HepG2 (cell line): Measurements from ENCODE around the gene GRM5. TPM values are rescaled to one million over a fixed set of nuclear protein-coding genes. Genes with fewer than 3 reads are reported as not detected.

ENCODE experiments used
- AHR ChIP-seq: IDR thresholded peaks from 2 replicates; pipeline ENCODE4 v1.6.1; 2018; ENCODE audit warnings: missing genetic modification reagents, missing compliant biosample characterization
- MAF1 ChIP-seq: sonication (generic); formaldehyde crosslinking; IDR thresholded peaks from 2 replicates; pipeline ENCODE4 v1.5.0; 2020; ENCODE audit warnings: missing genetic modification reagents, borderline replicate concordance
- NFRKB ChIP-seq: fragments of 450-650 bp; IDR thresholded peaks from 2 replicates; pipeline ENCODE4 v1.6.1; 2017
- SAFB2 ChIP-seq: sonication (generic); formaldehyde crosslinking; IDR thresholded peaks from 2 replicates; pipeline ENCODE4 v1.5.1; 2020; ENCODE audit warnings: missing genetic modification reagents, low read depth, mild to moderate bottlenecking, borderline replicate concordance
- TGIF2 ChIP-seq: IDR thresholded peaks from 2 replicates; pipeline ENCODE4 v1.6.1; 2016; ENCODE audit warnings: control low read depth, missing compliant biosample characterization
- TMF1 ChIP-seq: sonication (generic); formaldehyde crosslinking; IDR thresholded peaks from 2 replicates; pipeline ENCODE4 v1.8.1; 2022; ENCODE audit warnings: low read depth, missing genetic modification reagents
- YY1 ChIP-seq: IDR thresholded peaks from 2 replicates; pipeline ENCODE4 v1.6.1; 2011; ENCODE audit warnings: low read length, low read depth, moderate library complexity, mild to moderate bottlenecking; ENCODE audit not compliant: insufficient read depth, insufficient replicate concordance
- ZNF383 ChIP-seq: sonication (generic); formaldehyde crosslinking; IDR thresholded peaks from 2 replicates; pipeline ENCODE4 v1.4.0; 2020; ENCODE audit warnings: missing genetic modification reagents, mild to moderate bottlenecking, borderline replicate concordance
- ZNF44 ChIP-seq: sonication (generic); formaldehyde crosslinking; IDR thresholded peaks from 2 replicates; pipeline ENCODE4 v1.5.1; 2020; ENCODE audit warnings: mild to moderate bottlenecking, missing genetic modification reagents
- ZNF441 ChIP-seq: sonication (generic); formaldehyde crosslinking; IDR thresholded peaks from 2 replicates; pipeline ENCODE4 v1.7.0; 2021; ENCODE audit warnings: missing genetic modification reagents, borderline replicate concordance
- ZNF629 ChIP-seq: sonication (generic); formaldehyde crosslinking; conservative IDR thresholded peaks from 2 replicates; pipeline ENCODE4 v1.5.0; 2020; ENCODE audit warnings: missing genetic modification reagents
- ZNF761 ChIP-seq: sonication (generic); formaldehyde crosslinking; conservative IDR thresholded peaks from 2 replicates; pipeline ENCODE4 v1.4.0; 2020; ENCODE audit warnings: mild to moderate bottlenecking, missing genetic modification reagents
- ZNF792 ChIP-seq: IDR thresholded peaks from 2 replicates; pipeline ENCODE4 v1.6.1; 2016
- ZNF891 ChIP-seq: sonication (generic); formaldehyde crosslinking; IDR thresholded peaks from 2 replicates; pipeline ENCODE4 v1.5.0; 2020; ENCODE audit warnings: mild to moderate bottlenecking, missing genetic modification reagents
- polyA plus RNA-seq, 8 experiments: library from polyadenylated mRNA; depleted of rRNA in 3 of 8; stranded (reverse) in 7 of 8; unstranded in 1 of 8; fragments of >200 nt; fragmentation: Illumina TruSeq in 4 of 8; extraction: Trizol in 4 of 8; gene quantifications; 2 replicates each; pipeline versions ENCODE4 v1.2.1 to v1.2.3, GENCODE V29; 2011 to 2016; ENCODE audit warnings: low read depth in 4 of 8, missing spikeins in 1 of 8, mixed read lengths in 1 of 8; ENCODE audit not compliant: insufficient read depth in 1 of 8
- total RNA-seq, 5 experiments: library from RNA; depleted of rRNA; stranded (reverse); fragments of >200 nt; fragmentation: Illumina TruSeq; extraction: Trizol; gene quantifications; 2 replicates each; pipeline ENCODE4 v1.2.3, GENCODE V29; 2016; ENCODE audit warnings: low read depth in 1 of 5
- TF ChIP-seq, protein P1 (sequence below): sonication (generic); formaldehyde crosslinking; IDR thresholded peaks from 2 replicates; pipeline ENCODE4 v1.5.0; 2020; ENCODE audit warnings: mild to moderate bottlenecking, missing genetic modification reagents, borderline replicate concordance
- TF ChIP-seq, protein P2 (sequence below): IDR thresholded peaks from 2 replicates; pipeline ENCODE4 v1.6.1; 2016; ENCODE audit warnings: missing compliant biosample characterization, missing genetic modification reagents, borderline replicate concordance

GRM5 gene
- total and polyA plus RNA-seq, 2 of the 13 experiments (the other 11 are each of a cell fraction or from before 2014, with no cell fraction given), result not detected

DNA sequence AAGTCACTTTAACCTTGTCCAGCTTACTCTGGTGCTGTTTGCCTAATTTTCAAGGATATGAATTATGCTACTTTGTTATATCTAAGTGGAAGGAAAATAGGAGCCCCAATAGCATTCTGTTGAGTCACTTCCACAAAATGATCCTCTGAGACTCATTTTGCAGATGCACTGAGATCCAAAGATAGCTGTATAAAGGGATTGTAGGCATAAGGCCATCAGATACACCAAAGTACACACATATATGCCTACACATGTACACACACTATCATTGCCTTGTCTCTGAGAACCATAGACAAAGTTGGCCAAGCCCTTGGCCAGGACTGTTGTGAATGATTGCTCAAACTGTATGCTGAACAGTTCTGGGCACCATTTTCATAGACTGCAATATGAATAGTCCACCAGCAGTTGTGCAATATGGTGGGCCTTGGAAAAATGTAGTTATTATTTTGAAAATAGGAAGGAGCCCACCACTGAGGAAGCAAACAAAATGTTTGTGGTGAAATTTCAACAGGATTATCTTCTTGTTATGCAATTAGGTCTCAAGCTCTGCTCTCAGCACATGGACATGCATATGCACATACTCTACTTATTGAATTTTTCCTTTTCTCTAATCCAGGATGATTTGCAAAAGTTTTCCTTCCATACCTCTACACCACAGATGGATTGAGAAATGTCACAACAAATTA is 542.3 kb downstream of the GRM5 start (continued):
- TF ChIP-seq, protein P1, sequence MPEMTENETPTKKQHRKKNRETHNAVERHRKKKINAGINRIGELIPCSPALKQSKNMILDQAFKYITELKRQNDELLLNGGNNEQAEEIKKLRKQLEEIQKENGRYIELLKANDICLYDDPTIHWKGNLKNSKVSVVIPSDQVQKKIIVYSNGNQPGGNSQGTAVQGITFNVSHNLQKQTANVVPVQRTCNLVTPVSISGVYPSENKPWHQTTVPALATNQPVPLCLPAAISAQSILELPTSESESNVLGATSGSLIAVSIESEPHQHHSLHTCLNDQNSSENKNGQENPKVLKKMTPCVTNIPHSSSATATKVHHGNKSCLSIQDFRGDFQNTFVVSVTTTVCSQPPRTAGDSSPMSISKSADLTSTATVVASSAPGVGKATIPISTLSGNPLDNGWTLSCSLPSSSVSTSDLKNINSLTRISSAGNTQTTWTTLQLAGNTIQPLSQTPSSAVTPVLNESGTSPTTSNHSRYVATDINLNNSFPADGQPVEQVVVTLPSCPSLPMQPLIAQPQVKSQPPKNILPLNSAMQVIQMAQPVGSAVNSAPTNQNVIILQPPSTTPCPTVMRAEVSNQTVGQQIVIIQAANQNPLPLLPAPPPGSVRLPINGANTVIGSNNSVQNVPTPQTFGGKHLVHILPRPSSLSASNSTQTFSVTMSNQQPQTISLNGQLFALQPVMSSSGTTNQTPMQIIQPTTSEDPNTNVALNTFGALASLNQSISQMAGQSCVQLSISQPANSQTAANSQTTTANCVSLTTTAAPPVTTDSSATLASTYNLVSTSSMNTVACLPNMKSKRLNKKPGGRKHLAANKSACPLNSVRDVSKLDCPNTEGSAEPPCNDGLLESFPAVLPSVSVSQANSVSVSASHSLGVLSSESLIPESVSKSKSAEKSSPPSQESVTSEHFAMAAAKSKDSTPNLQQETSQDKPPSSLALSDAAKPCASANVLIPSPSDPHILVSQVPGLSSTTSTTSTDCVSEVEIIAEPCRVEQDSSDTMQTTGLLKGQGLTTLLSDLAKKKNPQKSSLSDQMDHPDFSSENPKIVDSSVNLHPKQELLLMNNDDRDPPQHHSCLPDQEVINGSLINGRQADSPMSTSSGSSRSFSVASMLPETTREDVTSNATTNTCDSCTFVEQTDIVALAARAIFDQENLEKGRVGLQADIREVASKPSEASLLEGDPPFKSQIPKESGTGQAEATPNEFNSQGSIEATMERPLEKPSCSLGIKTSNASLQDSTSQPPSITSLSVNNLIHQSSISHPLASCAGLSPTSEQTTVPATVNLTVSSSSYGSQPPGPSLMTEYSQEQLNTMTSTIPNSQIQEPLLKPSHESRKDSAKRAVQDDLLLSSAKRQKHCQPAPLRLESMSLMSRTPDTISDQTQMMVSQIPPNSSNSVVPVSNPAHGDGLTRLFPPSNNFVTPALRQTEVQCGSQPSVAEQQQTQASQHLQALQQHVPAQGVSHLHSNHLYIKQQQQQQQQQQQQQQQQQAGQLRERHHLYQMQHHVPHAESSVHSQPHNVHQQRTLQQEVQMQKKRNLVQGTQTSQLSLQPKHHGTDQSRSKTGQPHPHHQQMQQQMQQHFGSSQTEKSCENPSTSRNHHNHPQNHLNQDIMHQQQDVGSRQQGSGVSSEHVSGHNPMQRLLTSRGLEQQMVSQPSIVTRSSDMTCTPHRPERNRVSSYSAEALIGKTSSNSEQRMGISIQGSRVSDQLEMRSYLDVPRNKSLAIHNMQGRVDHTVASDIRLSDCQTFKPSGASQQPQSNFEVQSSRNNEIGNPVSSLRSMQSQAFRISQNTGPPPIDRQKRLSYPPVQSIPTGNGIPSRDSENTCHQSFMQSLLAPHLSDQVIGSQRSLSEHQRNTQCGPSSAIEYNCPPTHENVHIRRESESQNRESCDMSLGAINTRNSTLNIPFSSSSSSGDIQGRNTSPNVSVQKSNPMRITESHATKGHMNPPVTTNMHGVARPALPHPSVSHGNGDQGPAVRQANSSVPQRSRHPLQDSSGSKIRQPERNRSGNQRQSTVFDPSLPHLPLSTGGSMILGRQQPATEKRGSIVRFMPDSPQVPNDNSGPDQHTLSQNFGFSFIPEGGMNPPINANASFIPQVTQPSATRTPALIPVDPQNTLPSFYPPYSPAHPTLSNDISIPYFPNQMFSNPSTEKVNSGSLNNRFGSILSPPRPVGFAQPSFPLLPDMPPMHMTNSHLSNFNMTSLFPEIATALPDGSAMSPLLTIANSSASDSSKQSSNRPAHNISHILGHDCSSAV (CRISPR knock-in tag), result no peak
- no peak for TF ChIP-seq ZNF891
- no peak for TF ChIP-seq ZNF44 (CRISPR knock-in tag)
- TF ChIP-seq TMF1 (CRISPR knock-in tag), result no peak
- no peak for TF ChIP-seq MAF1 (CRISPR knock-in tag)
- no peak for TF ChIP-seq TGIF2
- TF ChIP-seq SAFB2 (CRISPR knock-in tag), result no peak
- TF ChIP-seq ZNF629, result no peak
- TF ChIP-seq ZNF441, result no peak
- no peak for TF ChIP-seq ZNF792 (CRISPR knock-in tag)
- TF ChIP-seq ZNF761 (CRISPR knock-in tag), result no peak
- TF ChIP-seq, protein P2, sequence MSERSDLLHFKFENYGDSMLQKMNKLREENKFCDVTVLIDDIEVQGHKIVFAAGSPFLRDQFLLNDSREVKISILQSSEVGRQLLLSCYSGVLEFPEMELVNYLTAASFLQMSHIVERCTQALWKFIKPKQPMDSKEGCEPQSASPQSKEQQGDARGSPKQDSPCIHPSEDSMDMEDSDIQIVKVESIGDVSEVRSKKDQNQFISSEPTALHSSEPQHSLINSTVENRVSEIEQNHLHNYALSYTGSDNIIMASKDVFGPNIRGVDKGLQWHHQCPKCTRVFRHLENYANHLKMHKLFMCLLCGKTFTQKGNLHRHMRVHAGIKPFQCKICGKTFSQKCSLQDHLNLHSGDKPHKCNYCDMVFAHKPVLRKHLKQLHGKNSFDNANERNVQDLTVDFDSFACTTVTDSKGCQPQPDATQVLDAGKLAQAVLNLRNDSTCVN (CRISPR knock-in tag), result no peak
- no peak for TF ChIP-seq NFRKB
- TF ChIP-seq AHR (CRISPR knock-in tag), result no peak
- no peak for TF ChIP-seq ZNF383 (CRISPR knock-in tag)
- TF ChIP-seq YY1, result no peak
